Brain microvascular endothelial cell (primary cell): ENCODE measurements around the gene DMAP1.
"Not testable (repeated sequence)": the region's sequence is repeated elsewhere in the genome, so short reads cannot be mapped to it uniquely, and the experiment has no call there.

Experiments
- DNase-seq: peaks from one replicate; pipeline ENCODE4 v3.0.0-alpha.2; 2020
- H3K27ac ChIP-seq: fragments of 250-450 bp; sonication (Bioruptor Pico); 2 replicates; pipeline ENCODE4 v1.5.1; 2020; ENCODE audit warnings: mild to moderate bottlenecking, moderate library complexity
- H3K27me3 ChIP-seq: fragments of 250-450 bp; sonication (Bioruptor Pico); replicated peaks from 2 replicates; pipeline ENCODE4 v1.5.1; 2020; ENCODE audit warnings: mild to moderate bottlenecking
- H3K36me3 ChIP-seq: fragments of 250-450 bp; sonication (Bioruptor Pico); replicated peaks from 2 replicates; pipeline ENCODE4 v1.5.1; 2020; ENCODE audit warnings: mild to moderate bottlenecking
- H3K4me3 ChIP-seq: 2 replicates; pipeline ENCODE4 v1.5.1; 2011; ENCODE audit warnings: low read depth, mild to moderate bottlenecking, control low read depth, low read length, moderate library complexity
- in situ Hi-C: cut with HindIII; loops from 2 replicates; pipeline ENCODE4 v1.10.0; 2017; ENCODE audit warnings: low sequenced_read_pairs, low pct_ligation_motif_present
- TF ChIP-seq, protein P1 (sequence below): IDR thresholded peaks from 2 replicates; pipeline ENCODE4 v1.5.1; 2011; ENCODE audit warnings: low read depth, mild to moderate bottlenecking, moderate library complexity, low read length, control low read depth, inconsistent platforms; ENCODE audit errors: missing control alignments

The DMAP1 gene, protein sequence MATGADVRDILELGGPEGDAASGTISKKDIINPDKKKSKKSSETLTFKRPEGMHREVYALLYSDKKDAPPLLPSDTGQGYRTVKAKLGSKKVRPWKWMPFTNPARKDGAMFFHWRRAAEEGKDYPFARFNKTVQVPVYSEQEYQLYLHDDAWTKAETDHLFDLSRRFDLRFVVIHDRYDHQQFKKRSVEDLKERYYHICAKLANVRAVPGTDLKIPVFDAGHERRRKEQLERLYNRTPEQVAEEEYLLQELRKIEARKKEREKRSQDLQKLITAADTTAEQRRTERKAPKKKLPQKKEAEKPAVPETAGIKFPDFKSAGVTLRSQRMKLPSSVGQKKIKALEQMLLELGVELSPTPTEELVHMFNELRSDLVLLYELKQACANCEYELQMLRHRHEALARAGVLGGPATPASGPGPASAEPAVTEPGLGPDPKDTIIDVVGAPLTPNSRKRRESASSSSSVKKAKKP

DNA sequence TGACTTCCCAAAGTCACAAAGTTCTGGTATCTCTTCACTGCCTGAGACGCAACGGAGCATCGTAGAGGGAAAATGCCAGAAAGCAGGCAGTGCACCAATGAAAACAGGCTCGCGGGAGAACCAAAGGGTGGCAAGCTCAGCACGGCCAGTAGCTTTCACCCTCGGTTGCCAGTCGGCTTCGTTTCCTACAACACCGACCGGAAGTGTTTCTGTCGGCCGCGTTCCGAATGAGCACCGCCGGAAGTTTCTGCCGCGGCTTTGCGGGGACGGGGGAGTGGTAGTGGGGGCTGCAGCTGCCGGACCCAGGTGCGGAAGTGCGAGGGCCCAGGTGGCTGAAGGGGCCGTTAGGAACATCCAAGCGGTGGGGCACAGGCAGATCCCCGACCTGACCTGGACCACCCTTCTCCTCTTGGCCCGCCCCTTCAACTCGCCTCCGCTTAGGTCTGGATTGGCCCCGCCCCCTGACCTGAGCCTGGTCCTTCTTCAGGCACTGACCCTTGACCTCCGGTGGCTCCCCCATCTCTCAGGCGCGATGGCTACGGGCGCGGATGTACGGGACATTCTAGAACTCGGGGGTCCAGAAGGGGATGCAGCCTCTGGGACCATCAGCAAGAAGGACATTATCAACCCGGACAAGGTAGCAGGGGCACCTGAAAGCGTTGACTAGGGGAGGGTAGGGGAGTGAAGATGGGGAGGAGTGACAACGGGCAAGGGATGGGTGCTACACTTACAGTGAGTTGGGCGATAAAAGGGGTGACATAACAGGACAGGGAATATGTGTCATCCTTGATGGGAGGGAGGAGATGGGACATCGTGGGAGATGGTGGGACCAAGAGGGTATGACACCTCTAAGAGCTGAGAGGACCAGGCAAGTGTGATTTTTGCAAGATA is at the start of gene DMAP1:
Gene DMAP1 (plus strand): TSS at position 250 of the 891 bp plus-strand sequence. CDS start 283 bp downstream, at position 533.
- Histone ChIP-seq H3K27ac (peak within 1 kb of the TSS; percentile 57), H3K36me3 (peaks cover 6% of the 10 kb centered on the region), H3K27me3 (no peaks in the 10 kb centered on the region), H3K4me3 (peak within 1 kb of the TSS; percentile 100)
- DNase-seq: peak; percentile 67
- TF ChIP-seq, protein P1, sequence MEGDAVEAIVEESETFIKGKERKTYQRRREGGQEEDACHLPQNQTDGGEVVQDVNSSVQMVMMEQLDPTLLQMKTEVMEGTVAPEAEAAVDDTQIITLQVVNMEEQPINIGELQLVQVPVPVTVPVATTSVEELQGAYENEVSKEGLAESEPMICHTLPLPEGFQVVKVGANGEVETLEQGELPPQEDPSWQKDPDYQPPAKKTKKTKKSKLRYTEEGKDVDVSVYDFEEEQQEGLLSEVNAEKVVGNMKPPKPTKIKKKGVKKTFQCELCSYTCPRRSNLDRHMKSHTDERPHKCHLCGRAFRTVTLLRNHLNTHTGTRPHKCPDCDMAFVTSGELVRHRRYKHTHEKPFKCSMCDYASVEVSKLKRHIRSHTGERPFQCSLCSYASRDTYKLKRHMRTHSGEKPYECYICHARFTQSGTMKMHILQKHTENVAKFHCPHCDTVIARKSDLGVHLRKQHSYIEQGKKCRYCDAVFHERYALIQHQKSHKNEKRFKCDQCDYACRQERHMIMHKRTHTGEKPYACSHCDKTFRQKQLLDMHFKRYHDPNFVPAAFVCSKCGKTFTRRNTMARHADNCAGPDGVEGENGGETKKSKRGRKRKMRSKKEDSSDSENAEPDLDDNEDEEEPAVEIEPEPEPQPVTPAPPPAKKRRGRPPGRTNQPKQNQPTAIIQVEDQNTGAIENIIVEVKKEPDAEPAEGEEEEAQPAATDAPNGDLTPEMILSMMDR: peak; percentile 26
- in situ Hi-C loops: no loop called here

DNA sequence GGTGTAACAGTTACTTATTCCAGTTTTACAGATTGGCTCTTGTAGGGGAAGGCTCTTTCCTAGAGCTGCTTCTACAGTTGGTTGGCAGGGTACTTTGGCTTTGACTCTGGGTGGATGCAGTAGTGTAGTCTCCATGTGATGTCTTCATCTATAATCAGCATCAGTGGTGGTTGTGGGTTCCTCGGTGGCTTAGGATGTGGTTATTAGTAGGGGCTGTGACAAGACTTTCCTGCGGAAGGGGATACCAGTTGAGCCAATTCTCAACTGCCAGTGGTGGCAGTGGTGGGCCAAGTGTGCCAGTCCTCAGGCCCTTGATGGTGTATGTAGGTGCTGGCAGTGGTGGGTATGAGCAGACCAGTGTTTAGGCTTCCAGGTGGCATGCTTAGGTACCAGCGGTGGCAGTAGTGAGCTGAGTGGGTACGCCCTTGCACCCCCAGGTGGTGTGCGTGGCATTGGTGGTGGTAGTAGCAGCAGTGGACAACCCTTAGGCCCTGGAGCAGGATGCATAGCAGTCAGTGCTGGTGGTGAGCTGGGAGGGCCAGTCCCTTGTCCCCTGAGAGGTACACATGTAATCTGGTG is 44.7 kb upstream of the DMAP1 start:
- no peak for DNase-seq
- in situ Hi-C loops: no loop called here
- H3K36me3 ChIP-seq: no peaks in the 10 kb centered on the region
- H3K27me3 ChIP-seq: no peaks in the 10 kb centered on the region
- no peak overlapping the region for H3K27ac ChIP-seq
- TF ChIP-seq, protein P1: no peak
- H3K4me3 ChIP-seq: no peak overlapping the region

DNA sequence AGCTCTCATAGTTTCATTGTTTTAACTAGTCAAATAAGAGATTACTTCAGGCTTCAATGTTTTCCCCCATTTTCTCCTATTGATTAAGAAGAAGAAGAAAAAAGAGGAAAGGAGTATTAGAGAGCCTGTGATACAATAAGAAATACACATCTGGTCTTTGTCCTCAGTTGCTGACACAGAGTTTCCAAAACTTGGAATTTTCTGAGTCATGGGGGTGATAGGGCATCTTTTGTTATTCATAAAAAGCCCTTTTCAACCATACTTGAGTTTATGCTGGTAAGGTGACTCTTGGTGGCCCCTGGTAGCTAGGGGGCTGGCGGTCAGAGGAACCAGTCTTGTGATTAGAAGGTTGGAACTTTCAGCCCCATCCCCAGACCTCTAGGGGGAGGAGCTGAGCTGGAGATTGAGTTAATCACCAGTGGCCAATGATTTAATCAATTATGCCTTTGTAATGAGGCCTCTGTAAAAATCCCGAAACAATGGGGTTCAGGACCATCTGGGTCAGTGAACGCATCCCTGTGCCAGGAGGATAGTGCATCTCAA is 42.9 kb upstream of the DMAP1 start:
- no peak for DNase-seq
- in situ Hi-C loops: no loop called here
- TF ChIP-seq, protein P1: peak; percentile 28

DNA sequence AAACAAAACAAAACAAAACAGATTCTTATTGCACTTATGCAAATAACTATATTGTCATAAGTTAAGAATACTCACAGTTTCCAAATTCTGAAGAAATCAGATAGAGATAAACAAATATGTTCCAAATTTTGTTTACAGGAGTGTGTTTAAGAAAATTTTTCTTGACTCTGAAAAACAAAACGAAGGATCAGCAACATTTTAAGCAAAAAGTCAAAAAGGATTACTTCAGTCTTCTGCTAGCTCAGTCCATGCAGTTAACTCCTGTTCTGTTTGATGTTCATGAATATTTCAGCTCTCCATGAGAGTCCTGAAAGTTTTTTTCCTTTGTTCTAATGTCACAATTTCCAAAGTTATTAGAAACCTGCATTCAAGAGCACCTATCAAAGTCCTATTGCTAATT is 38.6 kb upstream of the DMAP1 start:
- in situ Hi-C loops: no loop called here

More for the DNA sequence above, 42.9 kb upstream of the DMAP1 start:
- Histone ChIP-seq H3K4me3 (no peak overlapping the region), H3K27ac (no peak overlapping the region), H3K36me3 (no peaks in the 10 kb centered on the region), H3K27me3 (no peaks in the 10 kb centered on the region)

DNA sequence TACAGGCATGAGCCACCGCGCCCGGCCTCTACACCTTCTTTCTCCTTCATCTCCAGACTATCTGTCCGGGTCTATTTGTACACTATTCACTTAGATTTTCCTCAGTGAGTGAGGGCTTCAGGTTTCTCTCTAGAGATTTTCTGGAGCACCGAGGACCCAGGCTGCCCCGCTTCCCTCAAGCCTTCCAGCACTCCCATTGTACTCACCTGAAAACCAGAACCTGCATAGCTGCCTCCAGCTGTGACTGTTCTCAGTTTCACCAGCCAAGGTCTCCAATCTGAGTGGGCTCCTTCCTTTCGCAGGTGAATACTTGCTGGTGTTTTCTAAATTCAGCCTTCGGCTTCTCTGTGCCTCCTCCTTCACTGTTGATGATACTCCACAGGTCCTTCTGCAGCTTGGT is 12.9 kb upstream of the DMAP1 start:
- Histone ChIP-seq H3K27ac (no peak overlapping the region), H3K36me3 (no peaks in the 10 kb centered on the region), H3K27me3 (no peaks in the 10 kb centered on the region), H3K4me3 (no peak overlapping the region)
- in situ Hi-C loops: no loop called here
- TF ChIP-seq, protein P1: no peak
- DNase-seq: no peak

More for the DNA sequence above, 38.6 kb upstream of the DMAP1 start:
- no peak for DNase-seq
- H3K4me3 ChIP-seq: no peak overlapping the region
- H3K27ac ChIP-seq: no peak overlapping the region
- no peaks in the 10 kb centered on the region for H3K27me3 ChIP-seq
- no peaks in the 10 kb centered on the region for H3K36me3 ChIP-seq
- TF ChIP-seq, protein P1: no peak

DNA sequence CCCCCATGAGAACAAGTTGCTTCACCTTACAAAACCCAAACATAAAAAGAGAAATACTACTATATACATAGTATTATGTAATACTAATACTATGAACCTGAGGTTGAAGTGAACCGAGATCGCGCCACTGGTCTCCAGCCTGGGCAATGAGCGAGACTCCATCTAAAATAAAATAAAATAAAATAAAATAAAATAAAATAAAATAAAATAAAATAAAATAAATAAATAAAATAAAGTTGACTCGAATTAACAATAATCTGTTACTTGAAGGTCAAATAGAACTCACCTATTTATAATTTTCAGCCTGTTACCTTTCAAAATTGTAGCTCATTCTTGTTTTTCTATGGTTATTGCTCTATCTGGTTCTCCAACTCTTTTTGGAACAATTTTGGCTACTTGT is 6.7 kb upstream of the DMAP1 start:
- H3K36me3 ChIP-seq, H3K27ac ChIP-seq, DNase-seq, in situ Hi-C loops, H3K4me3 ChIP-seq, H3K27me3 ChIP-seq: not testable (repeated sequence)
